Endothelial cell of umbilical vein (primary cell): ENCODE measurements around the gene ZNF618. TPM values are rescaled to one million over a fixed set of nuclear protein-coding genes. Genes with fewer than 3 reads are reported as not detected.

Experiments used
- BruUV-seq: library from RNA; stranded (reverse); fragments of 400-500 nt; replicated peaks from 2 replicates; lab custom pipeline; 2021; lab: Mats Ljungman, UMichigan
- CTCF ChIA-PET: fragments of 300-600, 350-600 bp; sonication (Branson Sonifier 250); formaldehyde crosslinking; loops from one replicate; lab custom pipeline; 2021; ENCODE audit warnings: antibody characterized with exemption, inconsistent platforms; lab: Charles Lee
- POLR2A ChIA-PET: fragments of 300-600, 350-600 bp; sonication (Branson Sonifier 250); formaldehyde crosslinking; loops from one replicate; lab custom pipeline; 2021; ENCODE audit warnings: antibody characterized with exemption, inconsistent platforms; lab: Charles Lee
- DNase-seq: peaks from one replicate; pipeline ENCODE4 v3.0.0-alpha.2; 2011; ENCODE audit warnings: low read depth, low spot score
- FAIRE-seq: peaks from 2 replicates; lab custom pipeline; 2011; peaks lifted over from hg19 to GRCh38; lab: Jason Lieb, UNC
- H2AFZ ChIP-seq: 2 replicates; pipeline ENCODE4 v1.6.0; 2012; ENCODE audit warnings: low read depth, low read length, control low read depth, inconsistent platforms
- H3K27ac ChIP-seq: 2 replicates; pipeline ENCODE4 v1.5.1; 2011; ENCODE audit warnings: low read depth, mild to moderate bottlenecking, control low read depth, low read length, moderate library complexity; ENCODE audit not compliant: insufficient read depth
- H3K27me3 ChIP-seq, 2 experiments: 2 replicates each; pipeline versions ENCODE4 v1.6.0 to v1.6.1; 2011; ENCODE audit warnings: low read length in 2 of 2, mixed read lengths in 1 of 2; ENCODE audit not compliant: control insufficient read depth in 2 of 2, insufficient read depth in 2 of 2
- H3K36me3 ChIP-seq, 2 experiments: 2 replicates in 1 of 2; 3 replicates in 1 of 2; pipeline ENCODE4 v1.5.1; 2011; ENCODE audit warnings: low read length in 2 of 2, mild to moderate bottlenecking in 1 of 2, moderate library complexity in 1 of 2; ENCODE audit not compliant: control insufficient read depth in 2 of 2, insufficient read depth in 2 of 2; ENCODE audit errors: extremely low read depth in 1 of 2
- H3K4me1 ChIP-seq: 3 replicates; pipeline ENCODE4 v1.5.1; 2011; ENCODE audit warnings: mild to moderate bottlenecking, low read length; ENCODE audit not compliant: control insufficient read depth, insufficient read depth; ENCODE audit errors: extremely low read depth
- H3K4me2 ChIP-seq: 2 replicates; pipeline ENCODE4 v1.6.1; 2011; ENCODE audit warnings: low read length, control low read depth, mixed read lengths; ENCODE audit not compliant: insufficient read depth
- H3K4me3 ChIP-seq, 3 experiments: fragments of 200-600 bp in 1 of 3; sonication (generic), shearing (Covaris generic) in 1 of 3; replicated peaks in 1 of 3; 2 replicates each; pipeline ENCODE4 v1.5.1; 2011 to 2016; ENCODE audit warnings: control low read depth in 3 of 3, low read length in 3 of 3, mild to moderate bottlenecking in 2 of 3, inconsistent platforms in 1 of 3, low read depth in 1 of 3, moderate library complexity in 1 of 3; ENCODE audit not compliant: insufficient read depth in 1 of 3
- H3K79me2 ChIP-seq: 2 replicates; pipeline ENCODE4 v1.6.0; 2012; ENCODE audit warnings: low read length, inconsistent platforms; ENCODE audit not compliant: control insufficient read depth, insufficient read depth
- H3K9ac ChIP-seq: replicated peaks from 2 replicates; pipeline ENCODE3; 2011; ENCODE audit warnings: low read length, control low read depth; ENCODE audit not compliant: insufficient read depth; ENCODE audit errors: extremely low read depth
- H3K9me1 ChIP-seq: replicated peaks from 3 replicates; pipeline ENCODE4 v1.6.0; 2011; ENCODE audit warnings: mild to moderate bottlenecking, low read length; ENCODE audit not compliant: control insufficient read depth, insufficient read depth; ENCODE audit errors: extremely low read depth
- H3K9me3 ChIP-seq: replicated peaks from 2 replicates; pipeline ENCODE4 v1.5.1; 2012; ENCODE audit warnings: low read length, inconsistent platforms; ENCODE audit not compliant: control insufficient read depth, insufficient read depth
- H4K20me1 ChIP-seq: replicated peaks from 2 replicates; pipeline ENCODE3; 2011; ENCODE audit warnings: mild to moderate bottlenecking, low read length; ENCODE audit not compliant: control insufficient read depth, insufficient read depth; ENCODE audit errors: extremely low read depth
- CTCF ChIP-seq, 2 donors: IDR thresholded peaks; 1 replicate in 1 of 2; 2 replicates in 1 of 2; pipeline ENCODE4 v1.5.1; 2011; ENCODE audit warnings: low read length in 2 of 2, mild to moderate bottlenecking in 2 of 2, moderate library complexity in 2 of 2, control low read depth in 1 of 2, inconsistent platforms in 1 of 2, low read depth in 1 of 2; ENCODE audit not compliant: insufficient read depth in 1 of 2; ENCODE audit errors: extremely low read depth in 1 of 2
- JUN ChIP-seq: IDR thresholded peaks from 2 replicates; pipeline ENCODE4 v1.6.1; 2011; ENCODE audit warnings: borderline replicate concordance, low read depth; ENCODE audit not compliant: insufficient read length, insufficient read depth
- MAX ChIP-seq: IDR thresholded peaks from 2 replicates; pipeline ENCODE4 v1.6.1; 2011; ENCODE audit not compliant: insufficient read depth, insufficient read length
- MYC ChIP-seq: IDR thresholded peaks from one replicate; pipeline ENCODE4 v1.6.1; 2011; ENCODE audit warnings: mild to moderate bottlenecking, low read depth, low read length
- POLR2A ChIP-seq: IDR thresholded peaks from 2 replicates; pipeline ENCODE4 v1.6.1; 2012; ENCODE audit warnings: low read depth, mild to moderate bottlenecking, control low read depth, low read length
- dilution Hi-C: fragments of 300-500 bp; cut with MboI; formaldehyde crosslinking; loops from one replicate; pipeline ENCODE4 v1.15.0; 2019; ENCODE audit warnings: low sequenced_read_pairs; ENCODE audit not compliant: extremely low pct_ligation_motif_present
- intact Hi-C: fragments of 100-400 bp; cut with micrococcal nuclease; formaldehyde crosslinking; loops from one replicate; pipeline ENCODE4 v1.10.0; 2022
- polyA plus RNA-seq, 4 experiments: library from polyadenylated mRNA; depleted of rRNA in 3 of 4; stranded (reverse) in 3 of 4; unstranded in 1 of 4; fragments of >200 nt; gene quantifications; 2 replicates each; pipeline versions ENCODE4 v1.2.1 to v1.2.3, GENCODE V29; 2011 to 2012; ENCODE audit warnings: missing spikeins in 1 of 4
- total RNA-seq: library from RNA; stranded (reverse); gene quantifications from 2 replicates; pipeline ENCODE4 v1.2.3, GENCODE V29; 2021

ZNF618 gene
- total and polyA plus RNA-seq, 2 donors (not counting 3 experiments of a cell fraction or from before 2014, with no cell fraction given) = 22.6 to 80.3 TPM

- H3K4me1 ChIP-seq = peaks cover 10% of the 10 kb centered on the region
- no peaks in the 10 kb centered on the region for H3K9me1 ChIP-seq
- dilution Hi-C loops (loop anchor here (25.0 kb wide), 1 partner anchor 191 kb away; no protein-coding TSS in a partner anchor), intact Hi-C loops (no loop called here)
- H3K4me3 ChIP-seq = no peak overlapping the region
- H3K9ac ChIP-seq = no peak overlapping the region
- no peaks in the 10 kb centered on the region for H4K20me1 ChIP-seq
- H3K27ac ChIP-seq = no peak overlapping the region
- no peaks in the 10 kb centered on the region for H3K9me3 ChIP-seq
- BruUV-seq = no TSS peak
- DNase-seq (no peak), FAIRE-seq (no peak)
- CTCF ChIA-PET = interaction anchor here (1.0 to 5.8 kb wide), 7 partner anchors 12 to 195 kb away, joined by 3 to 64 read pairs (median 4); no protein-coding TSS in a partner anchor
- H3K36me3 ChIP-seq = no peaks in the 10 kb centered on the region
- POLR2A ChIA-PET = no interaction called here
- no peak overlapping the region for H2AFZ ChIP-seq
- no peaks in the 10 kb centered on the region for H3K27me3 ChIP-seq
- H3K79me2 ChIP-seq = no peaks in the 10 kb centered on the region
- TF ChIP-seq CTCF (IDR thresholded peaks at IDR 0.05; ENCODE audit: extremely low read depth in 1 of 2, insufficient read depth in 1 of 2, low read depth in 1 of 2, low read length in 2 of 2) = peak; percentile 27 to 48
- TF ChIP-seq POLR2A = no peak
- TF ChIP-seq MYC = no peak
- no peak for TF ChIP-seq MAX
- no peak for TF ChIP-seq JUN
- no peak overlapping the region for H3K4me2 ChIP-seq
These were observed 220.0 kb downstream of the ZNF618 start for GRCh38 chr9:114096041-114096511.
